ENCODE data around the gene TOMM20. TPM values are rescaled to one million over a fixed set of nuclear protein-coding genes. Genes with fewer than 3 reads are reported as not detected.

The TOMM20 gene
- total and polyA plus RNA-seq, 9 of the 15 experiments (the other 6 are each of a cell fraction or from before 2014, with no cell fraction given): 70.6 to 334 (median 159) TPM

- no peak for TF ChIP-seq TRIM25 (IDR thresholded peaks at IDR 0.05; ENCODE audit: borderline replicate concordance)
- TF ChIP-seq PHB (CRISPR knock-in tag; IDR thresholded peaks at IDR 0.05): no peak
- TF ChIP-seq ZNF79 (CRISPR knock-in tag; IDR thresholded peaks at IDR 0.05; ENCODE audit: low read depth): no peak
- no peak for TF ChIP-seq POU5F1 (IDR thresholded peaks at IDR 0.05; ENCODE audit: borderline replicate concordance, low read depth, low read length, partially characterized antibody)
- TF ChIP-seq ZBTB5 (IDR thresholded peaks at IDR 0.05): no peak
- TF ChIP-seq TCF3 (CRISPR knock-in tag; IDR thresholded peaks at IDR 0.05): peak; percentile 91
- 0 out of 2 replicates have a peak, but pooled peaks have one; percentile 44 for TF ChIP-seq NCOA1 (IDR thresholded peaks at IDR 0.05; ENCODE audit: low read depth)
- no peak for TF ChIP-seq FOXP4 (CRISPR knock-in tag; IDR thresholded peaks at IDR 0.05; ENCODE audit: borderline replicate concordance)
- TF ChIP-seq NR0B1 (IDR thresholded peaks at IDR 0.05; ENCODE audit: partially characterized antibody): no peak
- peak in 1 of 2 experiments; percentile 24; a peak in 1 of 4 replicates for TF ChIP-seq NRF1 (conservative IDR thresholded peaks at IDR 0.05 in 1 of 2, IDR thresholded peaks at IDR 0.05 in 1 of 2)
- TF ChIP-seq ZNF586 (CRISPR knock-in tag; conservative IDR thresholded peaks at IDR 0.05): no peak
These were observed 15.3 kb downstream of the TOMM20 start (continued) for GRCh38 chr1:235113183-235113917.
